ENCODE data around the gene SEC63. TPM values are rescaled to one million over a fixed set of nuclear protein-coding genes. Genes with fewer than 3 reads are reported as not detected.
"Not testable (repeated sequence)": the region's sequence is repeated elsewhere in the genome, so short reads cannot be mapped to it uniquely, and the experiment has no call there.

SEC63 gene
- total and polyA plus RNA-seq, 2 experiments from 2014 or later = 38.5 to 190 TPM

DNA sequence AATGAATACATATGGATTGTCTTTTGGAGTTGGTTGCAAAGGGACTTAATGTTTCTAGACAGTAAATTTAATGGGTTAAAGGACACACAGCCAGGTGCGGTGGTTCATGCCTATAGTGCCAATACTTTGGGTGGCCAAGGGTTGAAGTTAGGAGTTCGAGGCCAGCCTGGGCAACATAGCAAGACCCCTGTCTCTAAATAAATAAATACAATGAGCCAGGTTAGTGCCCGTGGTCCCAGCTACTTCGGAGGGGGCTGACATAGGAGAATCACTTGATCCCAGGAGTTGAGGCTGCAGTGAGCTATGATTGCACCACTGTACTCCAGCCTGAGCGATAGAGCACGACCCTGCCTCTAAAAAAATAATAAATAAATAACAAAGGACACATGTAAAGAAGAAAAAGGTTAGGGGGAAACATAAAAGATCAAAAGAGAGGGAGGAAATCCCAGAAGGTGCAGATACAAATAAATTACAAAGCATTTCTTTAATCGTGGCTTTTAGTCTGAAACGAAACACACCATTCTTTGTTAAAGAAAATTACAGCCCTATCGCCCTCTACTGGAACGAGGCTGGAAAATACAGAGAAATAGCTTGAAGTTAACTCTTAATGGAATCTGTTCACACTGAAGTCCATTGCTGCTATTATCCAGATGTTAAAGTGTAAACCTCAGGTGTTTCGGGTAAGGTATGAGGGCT, 91.3 kb downstream of the SEC63 start:
- Histone ChIP-seq H3K4me3 (no peak overlapping the region), H3K27me3 (replicated peaks; ENCODE audit: insufficient read depth) (no peaks in the 10 kb centered on the region), H2AFZ (no peak overlapping the region), H3K4me2 (ENCODE audit: unreplicated experiment) (no peak overlapping the region), H3K9me3 (ENCODE audit: low read depth) (no peaks in the 10 kb centered on the region), H3K9ac (no peak overlapping the region), H4K20me1 (ENCODE audit: insufficient read depth) (no peaks in the 10 kb centered on the region), H3K36me3 (ENCODE audit: low read depth) (peaks cover 18% of the 10 kb centered on the region), H3K27ac (no peak overlapping the region), H3K4me1 (ENCODE audit: insufficient read depth) (peaks cover 17% of the 10 kb centered on the region), H3K9me2 (ENCODE audit: insufficient read depth) (no peaks in the 10 kb centered on the region), H3K79me2 (ENCODE audit: insufficient read depth) (no peaks in the 10 kb centered on the region), H3F3A (ENCODE audit: insufficient read depth) (peaks cover 16% of the 10 kb centered on the region)
- no peak for TF ChIP-seq EZH2 (IDR thresholded peaks at IDR 0.05; ENCODE audit: insufficient read depth, poor library complexity, severe bottlenecking)
- TF ChIP-seq EZH2phosphoT487 (IDR thresholded peaks at IDR 0.05; ENCODE audit: insufficient read depth, low read depth) = no peak
- in situ Hi-C loops (cut with MboI) = no loop called here
- WGBS, 2 experiments (ENCODE audit: low coverage in 1 of 2, low lambda C conversion rate in 2 of 2, missing lambda C conversion rate in 2 of 2) = 43 to 48% methylated on average over 11 of the region's 11 CpGs
- peak; percentile 65 for DNase-seq

DNA sequence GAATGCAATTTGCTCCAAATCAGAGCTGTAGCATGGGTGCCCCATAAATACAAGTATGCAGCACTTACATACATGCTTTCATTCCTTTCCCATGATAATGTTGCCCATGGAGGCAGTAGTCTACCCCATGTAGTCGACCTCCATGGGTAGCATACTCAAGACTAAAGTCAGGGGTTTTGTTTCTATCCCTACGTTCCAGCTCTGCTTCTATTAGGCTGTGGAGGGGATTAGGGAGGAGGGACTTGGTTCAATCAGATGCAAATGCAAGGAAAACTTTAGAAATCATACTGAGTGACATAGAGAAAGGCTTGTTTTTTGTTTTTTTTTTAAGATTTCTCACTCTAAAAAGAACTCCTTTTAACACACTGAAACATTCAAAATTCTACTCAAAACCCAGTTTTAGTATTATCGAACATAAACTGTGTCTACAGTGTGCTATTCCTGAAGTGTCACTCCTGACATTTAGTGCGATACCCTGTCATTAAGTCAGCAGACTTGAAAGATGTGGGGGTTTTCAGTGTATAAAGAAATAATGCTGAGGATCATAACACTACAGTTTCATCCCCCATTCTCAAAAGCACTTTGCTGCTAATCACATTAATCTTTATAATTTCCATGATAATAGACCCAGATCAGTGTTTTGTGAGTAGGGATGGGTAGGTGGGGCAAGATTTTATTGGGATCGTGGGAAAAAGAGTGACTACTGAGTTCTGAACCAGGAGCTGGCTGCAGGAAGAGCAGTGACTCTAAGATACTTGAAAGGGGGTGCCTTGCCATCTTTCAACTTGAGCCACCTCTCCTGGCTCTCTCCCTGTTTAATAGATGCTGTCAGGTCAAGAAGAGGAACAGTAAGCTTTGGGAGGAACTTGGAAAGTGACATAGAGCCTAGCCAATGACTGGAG, 93.5 kb downstream of the SEC63 start:
- no peaks in the 10 kb centered on the region for H3F3A ChIP-seq (ENCODE audit: insufficient read depth)
- H3K4me3 ChIP-seq = no peak overlapping the region
- 77% methylated on average over 5 of the region's 5 CpGs for WGBS, 2 experiments (ENCODE audit: low coverage in 1 of 2, low lambda C conversion rate in 2 of 2, missing lambda C conversion rate in 2 of 2)
- H4K20me1 ChIP-seq (ENCODE audit: insufficient read depth) = no peaks in the 10 kb centered on the region
- H3K27me3 ChIP-seq (replicated peaks; ENCODE audit: insufficient read depth) = no peaks in the 10 kb centered on the region
- TF ChIP-seq EZH2phosphoT487 (IDR thresholded peaks at IDR 0.05; ENCODE audit: insufficient read depth, low read depth) (no peak), EZH2 (IDR thresholded peaks at IDR 0.05; ENCODE audit: insufficient read depth, poor library complexity, severe bottlenecking) (no peak)
- in situ Hi-C loops (cut with MboI) = no loop called here
- H2AFZ ChIP-seq = no peak overlapping the region
- DNase-seq = no peak
- H3K4me2 ChIP-seq (ENCODE audit: unreplicated experiment) = no peak overlapping the region
- no peak overlapping the region for H3K27ac ChIP-seq
- no peaks in the 10 kb centered on the region for H3K36me3 ChIP-seq (ENCODE audit: low read depth)
- no peaks in the 10 kb centered on the region for H3K9me2 ChIP-seq (ENCODE audit: insufficient read depth)
- no peaks in the 10 kb centered on the region for H3K9me3 ChIP-seq (ENCODE audit: low read depth)
- no peaks in the 10 kb centered on the region for H3K79me2 ChIP-seq (ENCODE audit: insufficient read depth)
- H3K4me1 ChIP-seq (ENCODE audit: insufficient read depth) = no peaks in the 10 kb centered on the region
- H3K9ac ChIP-seq = no peak overlapping the region

DNA sequence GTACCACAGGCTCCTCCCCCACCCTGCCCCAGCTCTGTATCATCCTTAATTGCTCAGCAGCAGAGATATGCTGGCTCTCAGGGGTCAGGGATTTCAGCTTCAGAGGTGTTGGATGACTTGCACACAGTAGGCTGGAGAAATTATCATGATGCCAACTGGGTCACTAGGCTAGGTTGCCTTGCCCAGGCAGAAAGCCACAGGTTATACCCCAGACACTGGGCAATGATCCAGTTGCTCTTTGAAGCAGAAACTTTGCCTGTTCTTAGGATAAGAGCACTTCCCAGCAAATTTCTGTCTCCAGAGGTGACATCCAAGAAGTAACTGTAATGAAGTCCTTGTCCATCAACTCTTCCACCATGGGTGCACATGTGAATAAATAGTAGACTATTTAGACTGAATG, 95.6 kb downstream of the SEC63 start:
- no peak overlapping the region for H3K9ac ChIP-seq
- no peak overlapping the region for H3K4me2 ChIP-seq (ENCODE audit: unreplicated experiment)
- no peaks in the 10 kb centered on the region for H3K9me3 ChIP-seq (ENCODE audit: low read depth)
- H3K4me1 ChIP-seq (ENCODE audit: insufficient read depth) = no peaks in the 10 kb centered on the region
- no peak for DNase-seq
- no peaks in the 10 kb centered on the region for H4K20me1 ChIP-seq (ENCODE audit: insufficient read depth)
- H2AFZ ChIP-seq = no peak overlapping the region
- no peaks in the 10 kb centered on the region for H3F3A ChIP-seq (ENCODE audit: insufficient read depth)
- H3K79me2 ChIP-seq (ENCODE audit: insufficient read depth) = no peaks in the 10 kb centered on the region
- no peak overlapping the region for H3K4me3 ChIP-seq
- H3K27ac ChIP-seq = no peak overlapping the region
- H3K36me3 ChIP-seq (ENCODE audit: low read depth) = no peaks in the 10 kb centered on the region
- TF ChIP-seq EZH2 (IDR thresholded peaks at IDR 0.05; ENCODE audit: insufficient read depth, poor library complexity, severe bottlenecking) (no peak), EZH2phosphoT487 (IDR thresholded peaks at IDR 0.05; ENCODE audit: insufficient read depth, low read depth) (no peak)
- in situ Hi-C loops (cut with MboI) = no loop called here
- H3K9me2 ChIP-seq (ENCODE audit: insufficient read depth) = no peaks in the 10 kb centered on the region
- H3K27me3 ChIP-seq (replicated peaks; ENCODE audit: insufficient read depth) = no peaks in the 10 kb centered on the region

DNA sequence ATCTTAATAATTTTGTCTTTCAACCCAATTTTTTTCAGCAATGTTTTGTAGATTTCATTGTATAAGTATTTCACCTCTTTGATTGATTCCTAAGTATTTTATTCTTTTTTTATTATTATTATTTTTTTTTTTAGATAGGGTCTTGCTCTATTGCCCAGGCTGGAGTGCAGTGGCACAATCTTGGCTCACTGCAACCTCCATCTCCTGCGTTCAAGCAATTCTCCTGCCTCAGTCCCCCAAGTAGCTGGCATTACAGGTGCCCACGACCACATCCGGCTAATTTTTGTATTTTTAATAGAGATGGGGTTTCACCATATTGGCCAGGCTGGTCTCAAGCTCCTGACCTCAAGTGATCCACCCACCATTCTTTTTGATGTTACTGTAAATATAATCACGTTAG, 97.0 kb downstream of the SEC63 start:
- H3K9ac ChIP-seq; H2AFZ ChIP-seq; H3K36me3 ChIP-seq (ENCODE audit: low read depth); H3K27ac ChIP-seq; H3K4me3 ChIP-seq; H4K20me1 ChIP-seq (ENCODE audit: insufficient read depth); H3K79me2 ChIP-seq (ENCODE audit: insufficient read depth); H3K9me2 ChIP-seq (ENCODE audit: insufficient read depth); H3K4me1 ChIP-seq (ENCODE audit: insufficient read depth); H3K9me3 ChIP-seq (ENCODE audit: low read depth); DNase-seq; H3K27me3 ChIP-seq (replicated peaks; ENCODE audit: insufficient read depth); H3F3A ChIP-seq (ENCODE audit: insufficient read depth); H3K4me2 ChIP-seq (ENCODE audit: unreplicated experiment); in situ Hi-C loops (cut with MboI): not testable (repeated sequence)
- 66 to 75% methylated on average over 4 of the region's 4 CpGs for WGBS, 2 experiments (ENCODE audit: low coverage in 1 of 2, low lambda C conversion rate in 2 of 2, missing lambda C conversion rate in 2 of 2)

DNA sequence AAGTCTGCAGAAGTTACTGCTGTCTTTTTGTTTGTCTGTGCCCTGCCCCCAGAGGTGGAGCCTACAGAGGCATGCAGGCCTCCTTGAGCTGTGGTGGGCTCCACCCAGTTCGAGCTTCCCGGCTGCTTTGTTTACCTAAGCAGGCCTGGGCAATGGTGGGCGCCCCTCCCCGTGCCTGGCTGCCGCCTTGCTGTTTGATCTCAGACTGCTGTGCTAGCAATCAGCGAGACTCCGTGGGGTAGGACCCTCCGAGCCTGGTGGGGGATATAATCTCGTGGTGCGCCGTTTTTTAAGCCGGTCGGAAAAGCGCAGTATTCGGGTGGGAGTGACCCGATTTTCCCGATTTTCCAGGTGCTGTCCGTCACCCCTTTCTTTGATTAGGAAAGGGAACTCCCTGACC, 97.9 kb downstream of the SEC63 start:
- in situ Hi-C loops (cut with MboI); H3K9me2 ChIP-seq (ENCODE audit: insufficient read depth); H3K4me3 ChIP-seq; H3F3A ChIP-seq (ENCODE audit: insufficient read depth); H3K27ac ChIP-seq; DNase-seq; H3K27me3 ChIP-seq (replicated peaks; ENCODE audit: insufficient read depth); H2AFZ ChIP-seq; H3K79me2 ChIP-seq (ENCODE audit: insufficient read depth); H3K4me2 ChIP-seq (ENCODE audit: unreplicated experiment); H3K9me3 ChIP-seq (ENCODE audit: low read depth); H3K9ac ChIP-seq; H3K4me1 ChIP-seq (ENCODE audit: insufficient read depth); H3K36me3 ChIP-seq (ENCODE audit: low read depth); H4K20me1 ChIP-seq (ENCODE audit: insufficient read depth): not testable (repeated sequence)
- 79 to 82% methylated on average over 12 to 18 of the region's 18 CpGs for WGBS, 2 experiments (ENCODE audit: low coverage in 1 of 2, low lambda C conversion rate in 2 of 2, missing lambda C conversion rate in 2 of 2)
